Measurements from ENCODE around the gene SBNO1.
"Not testable (repeated sequence)": the region's sequence is repeated elsewhere in the genome, so short reads cannot be mapped to it uniquely, and the experiment has no call there.

SBNO1 gene

GRCh38 chr12:123346946-123347345 is 17.7 kb downstream of the SBNO1 start:
- DNase-seq (ENCODE audit: low read depth in 2 of 2): no peak

GRCh38 chr12:123344086-123344485 is 20.6 kb downstream of the SBNO1 start:
- DNase-seq (ENCODE audit: low read depth in 2 of 2): no peak

GRCh38 chr12:123337070-123337469 is 27.6 kb downstream of the SBNO1 start:
- no peak for DNase-seq (ENCODE audit: low read depth in 2 of 2)

- no peak for DNase-seq (ENCODE audit: low read depth in 2 of 2)
Observed at GRCh38 chr12:123336530-123336929, 28.1 kb downstream of the SBNO1 start.

- DNase-seq (ENCODE audit: low read depth in 2 of 2): no peak
Observed at GRCh38 chr12:123335490-123335889, 29.2 kb downstream of the SBNO1 start.

- DNase-seq (ENCODE audit: low read depth in 2 of 2): no peak
Observed at GRCh38 chr12:123329799-123330198, 34.8 kb downstream of the SBNO1 start.

- DNase-seq (ENCODE audit: low read depth in 2 of 2): no peak
Observed at GRCh38 chr12:123319826-123320225, 44.8 kb downstream of the SBNO1 start.

- DNase-seq (ENCODE audit: low read depth in 2 of 2): no peak
Observed at GRCh38 chr12:123319273-123319672, 45.4 kb downstream of the SBNO1 start.

GRCh38 chr12:123313046-123313445 is 51.6 kb downstream of the SBNO1 start:
- DNase-seq (ENCODE audit: low read depth in 2 of 2): not testable (repeated sequence)

GRCh38 chr12:123306200-123306599 is 58.4 kb downstream of the SBNO1 start:
- DNase-seq (ENCODE audit: low read depth in 2 of 2): no peak

GRCh38 chr12:123305136-123305535 is 59.5 kb downstream of the SBNO1 start:
- no peak for DNase-seq (ENCODE audit: low read depth in 2 of 2)

- no peak for DNase-seq (ENCODE audit: low read depth in 2 of 2)
Observed at GRCh38 chr12:123293178-123293760, 71.4 kb downstream of the SBNO1 start.

- no peak for DNase-seq (ENCODE audit: low read depth in 2 of 2)
Observed at GRCh38 chr12:123289911-123290310, 74.7 kb downstream of the SBNO1 start.

GRCh38 chr12:123288751-123289346 is 75.8 kb downstream of the SBNO1 start:
- DNase-seq (ENCODE audit: low read depth in 2 of 2): no peak

GRCh38 chr12:123286652-123287373 is 77.8 kb downstream of the SBNO1 start:
- no peak for DNase-seq (ENCODE audit: low read depth in 2 of 2)

GRCh38 chr12:123284669-123285068 is 80.0 kb downstream of the SBNO1 start:
- DNase-seq (ENCODE audit: low read depth in 2 of 2): no peak

- no peak for DNase-seq (ENCODE audit: low read depth in 2 of 2)
Observed at GRCh38 chr12:123283461-123283860, 81.2 kb downstream of the SBNO1 start.

- DNase-seq (ENCODE audit: low read depth in 2 of 2): no peak
Observed at GRCh38 chr12:123282111-123282510, 82.5 kb downstream of the SBNO1 start.

- DNase-seq (ENCODE audit: low read depth in 2 of 2): no peak
Observed at GRCh38 chr12:123280971-123281370, 83.7 kb downstream of the SBNO1 start.

- DNase-seq (ENCODE audit: low read depth in 2 of 2): no peak
Observed at GRCh38 chr12:123278101-123278627, 86.5 kb downstream of the SBNO1 start.

GRCh38 chr12:123273166-123273565 is 91.5 kb downstream of the SBNO1 start:
- DNase-seq (ENCODE audit: low read depth in 2 of 2): no peak

- peak; percentile 59 to 67 for DNase-seq (ENCODE audit: low read depth in 2 of 2)
Observed at GRCh38 chr12:123271001-123271668, 93.5 kb downstream of the SBNO1 start.

All from stimulated activated CD8-positive, alpha-beta memory T cell treated with anti-CD3 and anti-CD28 coated beads, Interleukin-2, amount 100 ng/mL, for 48 hours (primary cell).